Fibroblast of lung (primary cell): ENCODE measurements around the gene STARD13. TPM values are rescaled to one million over a fixed set of nuclear protein-coding genes. Genes with fewer than 3 reads are reported as not detected.

Experiments used
- DNase-seq, 2 donors: peaks; one replicate each; pipeline versions ENCODE4 v3.0.0 to v3.0.0-alpha.2; 2010; ENCODE audit warnings: low read depth in 2 of 2
- H2AFZ ChIP-seq: 2 replicates; pipeline ENCODE4 v1.5.1; 2012; ENCODE audit warnings: low read length, control low read depth, inconsistent platforms
- H3K27ac ChIP-seq: 2 replicates; pipeline ENCODE4 v1.5.1; 2011; ENCODE audit warnings: low read length, control low read depth; ENCODE audit not compliant: insufficient read depth
- H3K27me3 ChIP-seq: 2 replicates; pipeline ENCODE4 v1.5.1; 2011; ENCODE audit warnings: mild to moderate bottlenecking, low read length; ENCODE audit not compliant: control insufficient read depth, insufficient read depth
- H3K36me3 ChIP-seq: 2 replicates; pipeline ENCODE4 v1.5.1; 2011; ENCODE audit warnings: low read length; ENCODE audit not compliant: control insufficient read depth, insufficient read depth
- H3K4me1 ChIP-seq: 2 replicates; pipeline ENCODE4 v1.5.1; 2011; ENCODE audit warnings: low read length; ENCODE audit not compliant: control insufficient read depth, insufficient read depth; ENCODE audit errors: extremely low read depth
- H3K4me2 ChIP-seq: 2 replicates; pipeline ENCODE4 v1.5.1; 2011; ENCODE audit warnings: low read length, control low read depth; ENCODE audit not compliant: insufficient read depth; ENCODE audit errors: extremely low read depth
- H3K4me3 ChIP-seq, 4 experiments: fragments of 200-600 bp in 1 of 4; sonication (generic) in 1 of 4; replicated peaks in 1 of 4; 2 replicates each; pipeline ENCODE4 v1.5.1; 2011 to 2016; ENCODE audit warnings: low read length in 4 of 4, low read depth in 3 of 4, mild to moderate bottlenecking in 3 of 4, control low read depth in 2 of 4, inconsistent platforms in 1 of 4, mixed read lengths in 1 of 4; ENCODE audit not compliant: insufficient read depth in 1 of 4; ENCODE audit errors: control extremely low read depth in 1 of 4
- H3K79me2 ChIP-seq: 2 replicates; pipeline ENCODE4 v1.5.1; 2012; ENCODE audit warnings: mild to moderate bottlenecking, low read length, inconsistent platforms; ENCODE audit not compliant: control insufficient read depth, insufficient read depth
- H3K9ac ChIP-seq: 2 replicates; pipeline ENCODE4 v1.5.1; 2011; ENCODE audit warnings: mild to moderate bottlenecking, low read length, control low read depth; ENCODE audit not compliant: insufficient read depth
- H3K9me3 ChIP-seq: 2 replicates; pipeline ENCODE4 v1.5.1; 2012; ENCODE audit warnings: low read depth, low read length; ENCODE audit not compliant: control insufficient read depth, insufficient read depth
- H4K20me1 ChIP-seq: 2 replicates; pipeline ENCODE4 v1.5.1; 2011; ENCODE audit warnings: low read length; ENCODE audit not compliant: control insufficient read depth, insufficient read depth; ENCODE audit errors: extremely low read depth
- EZH2 ChIP-seq: IDR thresholded peaks from 2 replicates; pipeline ENCODE4 v1.5.1; 2012; ENCODE audit warnings: low read length, control low read depth, mild to moderate bottlenecking; ENCODE audit errors: missing control alignments
- polyA plus RNA-seq, 2 donors: library from polyadenylated mRNA; depleted of rRNA in 1 of 2; stranded (reverse) in 1 of 2; unstranded in 1 of 2; fragments of >200 nt; gene quantifications; 2 replicates each; pipeline ENCODE4 v1.2.1, GENCODE V29; 2011 to 2012; ENCODE audit warnings: missing spikeins in 1 of 2
- total RNA-seq: library from RNA; depleted of rRNA; stranded (reverse); fragments of >200 nt; gene quantifications from 2 replicates; pipeline ENCODE4 v1.2.1, GENCODE V29; 2014
- TF ChIP-seq, protein P1 (sequence below), 2 donors: IDR thresholded peaks in 1 of 2; conservative IDR thresholded peaks in 1 of 2; 1 replicate in 1 of 2; 2 replicates in 1 of 2; pipeline ENCODE4 v1.5.1; 2011 to 2012; ENCODE audit warnings: low read length in 2 of 2, control low read depth in 1 of 2, inconsistent platforms in 1 of 2, low read depth in 1 of 2, mild to moderate bottlenecking in 1 of 2

The STARD13 gene
- total and polyA plus RNA-seq, 2 donors (not counting 1 experiment from before 2014, with no cell fraction given): 25.2 to 44.6 TPM

DNA sequence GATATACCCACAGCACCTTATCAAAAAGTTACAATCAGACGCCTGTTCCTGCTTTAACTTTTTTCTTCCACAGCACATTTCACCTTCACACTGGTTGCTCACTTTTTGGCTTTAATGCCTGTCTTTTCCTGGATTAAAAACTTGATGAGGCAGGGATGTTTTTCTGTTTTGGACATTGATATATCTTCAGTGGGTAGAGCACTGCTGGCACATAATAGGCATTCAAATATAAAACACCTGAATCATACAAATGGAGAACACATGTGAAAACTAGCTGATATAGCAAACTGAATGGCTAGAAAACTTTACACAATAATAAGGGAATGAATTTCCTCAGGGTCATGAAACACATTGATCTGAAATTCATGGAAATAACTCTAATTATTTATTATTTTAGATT lies 65.6 kb downstream of the STARD13 start:
- Histone ChIP-seq H3K27ac (peak overlapping the region; percentile 8), H3K4me3 (no peak overlapping the region), H3K4me2 (no peak overlapping the region), H3K36me3 (peaks cover 3% of the 10 kb centered on the region), H3K9ac (no peak overlapping the region), H3K9me3 (peaks cover 3% of the 10 kb centered on the region), H4K20me1 (no peaks in the 10 kb centered on the region), H3K4me1 (peaks cover 14% of the 10 kb centered on the region), H2AFZ (no peak overlapping the region), H3K27me3 (no peaks in the 10 kb centered on the region), H3K79me2 (peaks cover 87% of the 10 kb centered on the region)
- DNase-seq: no peak
- TF ChIP-seq EZH2: no peak
- TF ChIP-seq, protein P1, sequence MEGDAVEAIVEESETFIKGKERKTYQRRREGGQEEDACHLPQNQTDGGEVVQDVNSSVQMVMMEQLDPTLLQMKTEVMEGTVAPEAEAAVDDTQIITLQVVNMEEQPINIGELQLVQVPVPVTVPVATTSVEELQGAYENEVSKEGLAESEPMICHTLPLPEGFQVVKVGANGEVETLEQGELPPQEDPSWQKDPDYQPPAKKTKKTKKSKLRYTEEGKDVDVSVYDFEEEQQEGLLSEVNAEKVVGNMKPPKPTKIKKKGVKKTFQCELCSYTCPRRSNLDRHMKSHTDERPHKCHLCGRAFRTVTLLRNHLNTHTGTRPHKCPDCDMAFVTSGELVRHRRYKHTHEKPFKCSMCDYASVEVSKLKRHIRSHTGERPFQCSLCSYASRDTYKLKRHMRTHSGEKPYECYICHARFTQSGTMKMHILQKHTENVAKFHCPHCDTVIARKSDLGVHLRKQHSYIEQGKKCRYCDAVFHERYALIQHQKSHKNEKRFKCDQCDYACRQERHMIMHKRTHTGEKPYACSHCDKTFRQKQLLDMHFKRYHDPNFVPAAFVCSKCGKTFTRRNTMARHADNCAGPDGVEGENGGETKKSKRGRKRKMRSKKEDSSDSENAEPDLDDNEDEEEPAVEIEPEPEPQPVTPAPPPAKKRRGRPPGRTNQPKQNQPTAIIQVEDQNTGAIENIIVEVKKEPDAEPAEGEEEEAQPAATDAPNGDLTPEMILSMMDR (conservative IDR thresholded peaks at IDR 0.05 in 1 of 2, IDR thresholded peaks at IDR 0.05 in 1 of 2; ENCODE audit: low read depth in 1 of 2, low read length in 2 of 2): no peak

DNA sequence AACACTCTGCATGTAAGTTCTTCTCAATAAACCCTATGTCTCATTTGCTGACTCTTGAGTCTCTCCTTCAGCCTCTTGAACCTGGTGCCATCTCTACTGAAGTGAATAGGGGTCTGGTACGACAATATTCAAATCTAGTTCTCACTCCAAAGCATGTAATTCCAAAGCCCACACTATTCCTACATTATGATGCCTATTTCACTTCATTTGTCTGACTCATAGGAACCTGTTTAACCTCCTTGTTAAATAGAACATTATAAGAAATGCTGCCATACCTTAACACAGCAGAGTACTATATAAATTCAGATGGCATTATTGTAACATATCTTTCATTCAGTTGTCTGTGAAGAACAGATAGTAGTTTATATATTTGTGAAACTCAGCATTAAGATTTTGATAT lies 67.1 kb downstream of the STARD13 start:
- no peak overlapping the region for H3K9ac ChIP-seq
- peaks cover 85% of the 10 kb centered on the region for H3K79me2 ChIP-seq
- no peak overlapping the region for H3K4me3 ChIP-seq
- no peaks in the 10 kb centered on the region for H4K20me1 ChIP-seq
- no peaks in the 10 kb centered on the region for H3K36me3 ChIP-seq
- peaks cover 25% of the 10 kb centered on the region for H3K4me1 ChIP-seq
- no peak overlapping the region for H3K4me2 ChIP-seq
- H3K27ac ChIP-seq: peak overlapping the region; percentile 39
- DNase-seq: no peak
- no peaks in the 10 kb centered on the region for H3K9me3 ChIP-seq
- no peaks in the 10 kb centered on the region for H3K27me3 ChIP-seq
- no peak overlapping the region for H2AFZ ChIP-seq
- TF ChIP-seq, protein P1 (conservative IDR thresholded peaks at IDR 0.05 in 1 of 2, IDR thresholded peaks at IDR 0.05 in 1 of 2; ENCODE audit: low read depth in 1 of 2, low read length in 2 of 2): no peak
- TF ChIP-seq EZH2: no peak

DNA sequence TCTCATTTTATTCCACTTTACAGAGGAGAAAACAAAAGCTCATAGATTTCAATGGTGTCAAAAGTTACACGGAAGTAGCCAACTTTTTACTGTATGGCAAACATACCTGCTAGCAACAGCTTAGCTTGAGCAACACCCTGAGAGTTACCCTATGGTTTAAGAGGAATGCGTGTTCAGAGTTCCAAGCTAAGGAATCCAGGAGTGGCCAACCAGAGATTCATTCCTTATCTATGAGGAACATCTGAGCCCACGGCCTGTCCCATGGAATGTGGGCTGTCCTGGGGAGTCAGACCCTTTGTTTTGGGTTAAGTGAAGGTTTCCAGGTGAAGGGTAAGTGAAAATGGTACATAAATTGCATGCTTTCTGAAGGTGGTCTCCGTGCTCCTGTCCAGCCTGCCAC lies 67.5 kb downstream of the STARD13 start:
- peak in 1 of 2 donors; percentile 91 for DNase-seq
- no peak overlapping the region for H3K9ac ChIP-seq
- H2AFZ ChIP-seq: no peak overlapping the region
- TF ChIP-seq EZH2: no peak
- TF ChIP-seq, protein P1 (conservative IDR thresholded peaks at IDR 0.05 in 1 of 2, IDR thresholded peaks at IDR 0.05 in 1 of 2; ENCODE audit: low read depth in 1 of 2, low read length in 2 of 2): no peak
- peaks cover 86% of the 10 kb centered on the region for H3K79me2 ChIP-seq
- peaks cover 27% of the 10 kb centered on the region for H3K4me1 ChIP-seq
- H3K4me2 ChIP-seq: no peak overlapping the region
- no peak overlapping the region for H3K4me3 ChIP-seq
- no peaks in the 10 kb centered on the region for H3K27me3 ChIP-seq
- no peaks in the 10 kb centered on the region for H3K9me3 ChIP-seq
- no peaks in the 10 kb centered on the region for H4K20me1 ChIP-seq
- H3K27ac ChIP-seq: peak overlapping the region; percentile 39
- H3K36me3 ChIP-seq: no peaks in the 10 kb centered on the region
